ENCODE measurements around the gene AKNA. TPM values are rescaled to one million over a fixed set of nuclear protein-coding genes. Genes with fewer than 3 reads are reported as not detected.

The AKNA gene
- total RNA-seq, 1 experiment from 2014 or later = 14.4 TPM

GRCh38 chr9:114384341-114384740 lies 3.4 kb downstream of the AKNA start:
- H3K27me3 ChIP-seq (ENCODE audit: insufficient read depth, low read depth) = no peaks in the 10 kb centered on the region
- intact Hi-C loops (cut with micrococcal nuclease; ENCODE audit: unreplicated experiment) = no loop called here
- no peaks in the 10 kb centered on the region for H4K20me1 ChIP-seq (ENCODE audit: insufficient read depth)
- H3K27ac ChIP-seq = no peak overlapping the region; the same call in 1 of the 2 replicates
- no peaks in the 10 kb centered on the region for H3K36me3 ChIP-seq (ENCODE audit: low read depth)
- ChIA-PET CTCF (interaction anchor here (0.5 to 0.6 kb wide), 2 partner anchors 19 to 1137 kb away, joined by 3 to 5 read pairs; no protein-coding TSS in a partner anchor), POLR2A (ENCODE audit: unreplicated experiment) (no interaction called here)
- no peaks in the 10 kb centered on the region for H3K9me2 ChIP-seq (ENCODE audit: insufficient read depth)
- no TSS peak for BruUV-seq (replicated peaks)
- no peak overlapping the region for H2AFZ ChIP-seq
- no peak overlapping the region for H3K4me2 ChIP-seq
- no peaks in the 10 kb centered on the region for H3K79me2 ChIP-seq (ENCODE audit: low read depth)
- no peak for TF ChIP-seq EZH2 (IDR thresholded peaks at IDR 0.05; ENCODE audit: low read depth)
- no peak for TF ChIP-seq CTCF (conservative IDR thresholded peaks at IDR 0.05)
- no peak overlapping the region for H3K4me3 ChIP-seq
- H3K9me3 ChIP-seq (ENCODE audit: insufficient read depth, low read depth) = no peaks in the 10 kb centered on the region
- H3F3A ChIP-seq (ENCODE audit: insufficient read depth, low read depth) = peaks cover 8% of the 10 kb centered on the region; the same call in 1 of the 2 replicates
- H3K4me1 ChIP-seq (replicated peaks; ENCODE audit: insufficient read depth) = peaks cover 18% of the 10 kb centered on the region
- DNase-seq = no peak

- Histone ChIP-seq H3K4me2 (no peak overlapping the region), H3K4me1 (replicated peaks; ENCODE audit: insufficient read depth) (peaks cover 18% of the 10 kb centered on the region), H3K9me2 (ENCODE audit: insufficient read depth) (no peaks in the 10 kb centered on the region), H3K36me3 (ENCODE audit: low read depth) (no peaks in the 10 kb centered on the region), H3F3A (ENCODE audit: insufficient read depth, low read depth) (peaks cover 8% of the 10 kb centered on the region; the same call in 1 of the 2 replicates), H3K9me3 (ENCODE audit: insufficient read depth, low read depth) (no peaks in the 10 kb centered on the region), H4K20me1 (ENCODE audit: insufficient read depth) (no peaks in the 10 kb centered on the region), H3K4me3 (no peak overlapping the region), H2AFZ (no peak overlapping the region), H3K79me2 (ENCODE audit: low read depth) (no peaks in the 10 kb centered on the region), H3K27me3 (ENCODE audit: insufficient read depth, low read depth) (no peaks in the 10 kb centered on the region), H3K27ac (no peak overlapping the region)
- no peak for TF ChIP-seq CTCF (conservative IDR thresholded peaks at IDR 0.05)
- CTCF ChIA-PET = interaction anchor here (0.6 kb wide), 1 partner anchor 20 kb away, joined by 3 read pairs; no protein-coding TSS in a partner anchor
- POLR2A ChIA-PET (ENCODE audit: unreplicated experiment) = no interaction called here
- BruUV-seq (replicated peaks) = no TSS peak
- DNase-seq = no peak
- intact Hi-C loops (cut with micrococcal nuclease; ENCODE audit: unreplicated experiment) = no loop called here
Observed at GRCh38 chr9:114383521-114384231, 4.1 kb downstream of the AKNA start.

- H2AFZ ChIP-seq = no peak overlapping the region
- intact Hi-C loops (cut with micrococcal nuclease; ENCODE audit: unreplicated experiment) = no loop called here
Observed at GRCh38 chr9:114382699-114383520, 4.9 kb downstream of the AKNA start.

More at GRCh38 chr9:114382699-114383520, 4.9 kb downstream of the AKNA start:
- no peak for TF ChIP-seq CTCF (conservative IDR thresholded peaks at IDR 0.05)
- no peak for TF ChIP-seq EZH2 (IDR thresholded peaks at IDR 0.05; ENCODE audit: low read depth)
- Histone ChIP-seq H3F3A (ENCODE audit: insufficient read depth, low read depth) (peaks cover 8% of the 10 kb centered on the region; the same call in 1 of the 2 replicates), H3K27me3 (ENCODE audit: insufficient read depth, low read depth) (no peaks in the 10 kb centered on the region), H3K4me2 (no peak overlapping the region), H3K4me1 (replicated peaks; ENCODE audit: insufficient read depth) (peaks cover 18% of the 10 kb centered on the region), H3K27ac (no peak overlapping the region), H3K9me2 (ENCODE audit: insufficient read depth) (no peaks in the 10 kb centered on the region), H3K36me3 (ENCODE audit: low read depth) (no peaks in the 10 kb centered on the region), H3K9me3 (ENCODE audit: insufficient read depth, low read depth) (no peaks in the 10 kb centered on the region), H3K79me2 (ENCODE audit: low read depth) (no peaks in the 10 kb centered on the region), H4K20me1 (ENCODE audit: insufficient read depth) (no peaks in the 10 kb centered on the region), H3K4me3 (no peak overlapping the region)
- ChIA-PET CTCF (no interaction called here), POLR2A (ENCODE audit: unreplicated experiment) (no interaction called here)
- no peak for DNase-seq
- no TSS peak for BruUV-seq (replicated peaks)

All from PC-9 (cell line).